Measurements from ENCODE around the gene ZNG1F. TPM values are rescaled to one million over a fixed set of nuclear protein-coding genes. Genes with fewer than 3 reads are reported as not detected.
"Not testable (repeated sequence)": the region's sequence is repeated elsewhere in the genome, so short reads cannot be mapped to it uniquely, and the experiment has no call there.

ZNG1F gene
- total and polyA plus RNA-seq, 2 experiments from 2014 or later, result 13.3 to 14.0 TPM

DNA sequence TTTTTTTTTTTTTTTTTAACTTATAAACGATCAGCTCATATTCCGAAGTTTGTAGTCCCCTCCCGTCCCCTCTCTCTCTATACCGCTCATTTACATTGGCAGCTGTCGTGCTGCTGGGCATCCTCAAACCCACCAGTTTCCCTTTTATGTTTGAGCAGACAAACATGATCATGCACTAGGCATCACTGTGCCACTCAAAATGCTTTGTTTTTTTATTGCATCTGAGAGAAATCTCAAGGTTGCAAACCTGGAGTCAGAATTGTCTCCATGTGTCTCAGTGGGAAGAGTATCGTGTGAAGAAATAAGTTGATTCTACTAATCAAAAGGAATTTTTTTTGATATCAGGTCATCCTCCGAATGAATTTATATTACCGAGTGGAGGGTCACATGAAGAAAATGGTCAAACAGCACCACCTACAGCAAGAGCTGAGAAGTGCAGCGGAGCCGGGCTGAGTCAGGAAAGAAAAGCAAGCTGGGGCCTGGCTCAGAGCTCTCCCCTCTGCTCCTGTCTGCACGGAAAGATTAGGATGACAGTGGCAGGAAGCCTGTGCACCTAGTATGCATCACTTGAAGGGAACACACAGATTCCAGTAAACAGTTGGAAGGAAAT, 100.6 kb downstream of the ZNG1F start:
- H3K4me1 ChIP-seq (ENCODE audit: insufficient read depth); H3K4me1 Mint-ChIP-seq; H3K27ac ChIP-seq (ENCODE audit: low read depth); H3K4me3 Mint-ChIP-seq; H2AFZ ChIP-seq; H3K4me2 ChIP-seq; H3K36me3 Mint-ChIP-seq (ENCODE audit: low read depth); H3K9me3 Mint-ChIP-seq; H3K4me3 ChIP-seq; H3K36me3 ChIP-seq (ENCODE audit: insufficient read depth); H3K9me2 ChIP-seq (ENCODE audit: insufficient read depth); DNase-seq (ENCODE audit: low spot score); H4K20me1 ChIP-seq (replicated peaks; ENCODE audit: insufficient read depth); H3K79me2 ChIP-seq (replicated peaks; ENCODE audit: insufficient read depth); H3K27ac Mint-ChIP-seq; H3F3A ChIP-seq (replicated peaks; ENCODE audit: low read depth): not testable (repeated sequence)
- TF ChIP-seq, protein P1, sequence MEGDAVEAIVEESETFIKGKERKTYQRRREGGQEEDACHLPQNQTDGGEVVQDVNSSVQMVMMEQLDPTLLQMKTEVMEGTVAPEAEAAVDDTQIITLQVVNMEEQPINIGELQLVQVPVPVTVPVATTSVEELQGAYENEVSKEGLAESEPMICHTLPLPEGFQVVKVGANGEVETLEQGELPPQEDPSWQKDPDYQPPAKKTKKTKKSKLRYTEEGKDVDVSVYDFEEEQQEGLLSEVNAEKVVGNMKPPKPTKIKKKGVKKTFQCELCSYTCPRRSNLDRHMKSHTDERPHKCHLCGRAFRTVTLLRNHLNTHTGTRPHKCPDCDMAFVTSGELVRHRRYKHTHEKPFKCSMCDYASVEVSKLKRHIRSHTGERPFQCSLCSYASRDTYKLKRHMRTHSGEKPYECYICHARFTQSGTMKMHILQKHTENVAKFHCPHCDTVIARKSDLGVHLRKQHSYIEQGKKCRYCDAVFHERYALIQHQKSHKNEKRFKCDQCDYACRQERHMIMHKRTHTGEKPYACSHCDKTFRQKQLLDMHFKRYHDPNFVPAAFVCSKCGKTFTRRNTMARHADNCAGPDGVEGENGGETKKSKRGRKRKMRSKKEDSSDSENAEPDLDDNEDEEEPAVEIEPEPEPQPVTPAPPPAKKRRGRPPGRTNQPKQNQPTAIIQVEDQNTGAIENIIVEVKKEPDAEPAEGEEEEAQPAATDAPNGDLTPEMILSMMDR (conservative IDR thresholded peaks at IDR 0.05; ENCODE audit: low read depth in 2 of 2), result peak in 1 of 2 experiments; percentile 45; a peak in 2 of 4 replicates
- peaks cover 37% of the 10 kb centered on the region for H3K27me3 Mint-ChIP-seq (ENCODE audit: insufficient read depth, low read depth, poor library complexity)
- ATAC-seq, result peak; percentile 88
- H3K27me3 ChIP-seq (ENCODE audit: insufficient read depth), result peaks cover 74% of the 10 kb centered on the region

DNA sequence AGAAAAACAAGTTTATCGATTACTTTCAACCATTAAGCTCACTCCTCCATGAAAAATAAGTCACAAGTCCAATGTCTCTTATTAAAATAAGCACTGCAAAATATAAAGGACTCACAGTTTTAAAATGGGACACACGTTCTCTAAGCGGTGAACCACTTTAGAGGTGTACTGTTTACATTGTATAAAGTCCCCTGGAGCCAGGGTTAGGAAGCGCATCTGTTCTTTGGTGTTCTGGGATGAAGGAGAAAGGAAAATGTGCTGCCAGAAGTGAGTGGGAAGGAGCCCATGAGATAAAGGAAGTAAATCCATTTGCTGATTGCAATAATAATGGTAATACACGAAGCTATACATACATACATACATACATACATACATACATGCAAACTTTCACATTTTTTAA, 101.2 kb downstream of the ZNG1F start:
- not testable (repeated sequence) for H3K27ac ChIP-seq (ENCODE audit: low read depth); H3K36me3 ChIP-seq (ENCODE audit: insufficient read depth); H3K4me3 ChIP-seq; H3K4me1 Mint-ChIP-seq; H3F3A ChIP-seq (replicated peaks; ENCODE audit: low read depth); H3K4me1 ChIP-seq (ENCODE audit: insufficient read depth); H3K4me3 Mint-ChIP-seq; H3K79me2 ChIP-seq (replicated peaks; ENCODE audit: insufficient read depth); H3K9me2 ChIP-seq (ENCODE audit: insufficient read depth); H3K9me3 Mint-ChIP-seq; H2AFZ ChIP-seq; H4K20me1 ChIP-seq (replicated peaks; ENCODE audit: insufficient read depth); H3K4me2 ChIP-seq; H3K27ac Mint-ChIP-seq; H3K36me3 Mint-ChIP-seq (ENCODE audit: low read depth); DNase-seq (ENCODE audit: low spot score)
- peaks cover 33% of the 10 kb centered on the region for H3K27me3 Mint-ChIP-seq (ENCODE audit: insufficient read depth, low read depth, poor library complexity)
- H3K27me3 ChIP-seq (ENCODE audit: insufficient read depth), result peaks cover 75% of the 10 kb centered on the region
- ATAC-seq, result peak; percentile 56

DNA sequence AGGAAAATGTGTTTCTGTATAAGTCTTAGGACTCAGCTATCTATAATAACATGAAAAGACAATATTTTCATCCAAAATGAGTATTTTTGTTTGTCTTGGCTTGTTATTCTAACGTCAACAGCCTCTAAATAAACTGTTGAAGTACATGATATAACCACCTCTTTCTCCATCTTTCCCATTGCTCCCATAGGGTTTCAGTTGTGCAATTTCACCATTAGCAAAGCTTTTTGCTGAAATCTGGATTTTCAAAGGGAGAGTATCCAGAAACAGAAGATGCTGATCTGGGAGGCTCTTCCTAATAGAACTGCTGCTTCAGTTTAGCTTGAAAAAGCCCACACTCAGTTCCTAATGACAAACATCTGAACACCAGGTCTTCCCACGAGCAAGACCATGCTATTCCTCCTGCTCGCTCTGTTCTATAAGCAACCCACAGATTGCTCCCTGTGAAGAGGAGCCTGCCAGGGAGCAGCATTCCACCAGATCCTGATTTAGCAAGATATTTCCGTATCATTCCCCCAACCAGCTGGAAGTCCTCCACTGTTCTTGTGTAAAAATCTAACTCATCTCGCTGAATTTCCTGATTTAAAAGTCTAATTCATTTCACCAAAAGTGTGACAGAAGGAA, 101.8 kb downstream of the ZNG1F start:
- not testable (repeated sequence) for H3K79me2 ChIP-seq (replicated peaks; ENCODE audit: insufficient read depth); H3K27ac Mint-ChIP-seq; H3K4me3 Mint-ChIP-seq; DNase-seq (ENCODE audit: low spot score); H3K36me3 Mint-ChIP-seq (ENCODE audit: low read depth); H3K4me3 ChIP-seq; H3K4me1 Mint-ChIP-seq; H3K9me2 ChIP-seq (ENCODE audit: insufficient read depth); H3K27ac ChIP-seq (ENCODE audit: low read depth); H3K4me1 ChIP-seq (ENCODE audit: insufficient read depth); H3K36me3 ChIP-seq (ENCODE audit: insufficient read depth); ATAC-seq; H3K9me3 Mint-ChIP-seq; H2AFZ ChIP-seq; H3K4me2 ChIP-seq; H4K20me1 ChIP-seq (replicated peaks; ENCODE audit: insufficient read depth); H3F3A ChIP-seq (replicated peaks; ENCODE audit: low read depth)
- peaks cover 34% of the 10 kb centered on the region for H3K27me3 Mint-ChIP-seq (ENCODE audit: insufficient read depth, low read depth, poor library complexity)
- peaks cover 79% of the 10 kb centered on the region for H3K27me3 ChIP-seq (ENCODE audit: insufficient read depth)

DNA sequence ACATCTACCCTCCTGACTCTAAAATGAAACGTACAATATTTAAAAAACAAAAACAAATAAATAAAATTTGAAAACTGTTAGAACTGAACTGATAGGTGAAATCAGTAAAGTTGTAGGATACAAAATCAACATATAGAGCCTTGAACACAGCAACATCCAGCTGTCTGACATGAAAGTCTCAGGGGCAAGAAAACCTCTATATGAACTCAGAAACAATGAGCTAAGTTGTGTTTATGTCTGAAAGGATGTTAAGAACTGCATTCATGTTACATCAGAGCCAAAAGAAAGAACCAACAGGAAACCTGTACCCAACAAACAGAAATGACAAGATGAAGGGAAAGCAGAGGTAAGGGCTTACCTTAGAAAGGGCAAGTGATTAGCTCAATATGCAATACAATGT, 102.4 kb downstream of the ZNG1F start:
- H3K27me3 ChIP-seq (ENCODE audit: insufficient read depth), result peaks cover 85% of the 10 kb centered on the region
- H3K27ac Mint-ChIP-seq; H3K4me2 ChIP-seq; H3K27ac ChIP-seq (ENCODE audit: low read depth); DNase-seq (ENCODE audit: low spot score); H3K4me1 Mint-ChIP-seq; H3K9me2 ChIP-seq (ENCODE audit: insufficient read depth); H3K4me3 Mint-ChIP-seq; H3K4me3 ChIP-seq; H4K20me1 ChIP-seq (replicated peaks; ENCODE audit: insufficient read depth); H3K36me3 ChIP-seq (ENCODE audit: insufficient read depth); ATAC-seq; H2AFZ ChIP-seq; H3K4me1 ChIP-seq (ENCODE audit: insufficient read depth); H3K9me3 Mint-ChIP-seq; H3K79me2 ChIP-seq (replicated peaks; ENCODE audit: insufficient read depth); H3K36me3 Mint-ChIP-seq (ENCODE audit: low read depth); H3F3A ChIP-seq (replicated peaks; ENCODE audit: low read depth): not testable (repeated sequence)
- H3K27me3 Mint-ChIP-seq (ENCODE audit: insufficient read depth, low read depth, poor library complexity), result peaks cover 34% of the 10 kb centered on the region

DNA sequence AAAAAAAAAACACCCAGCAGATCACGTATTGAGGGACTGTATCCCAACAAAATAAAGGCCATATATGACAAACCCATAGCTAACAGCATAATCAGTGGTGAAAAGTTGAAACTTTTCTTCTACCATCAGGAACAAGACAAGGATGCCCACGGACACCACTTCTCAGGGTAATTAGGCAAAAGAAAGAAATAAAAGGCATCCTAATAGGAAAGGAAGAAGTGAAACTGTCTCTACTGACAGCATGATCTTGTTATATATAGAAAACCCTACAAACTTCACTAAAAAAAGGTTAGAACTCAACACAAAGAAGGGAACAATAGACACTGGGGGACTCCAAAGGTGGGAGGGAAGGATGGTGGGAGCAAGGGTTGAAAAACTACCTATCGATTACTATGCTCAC, 102.9 kb downstream of the ZNG1F start:
- not testable (repeated sequence) for H3K36me3 Mint-ChIP-seq (ENCODE audit: low read depth); DNase-seq (ENCODE audit: low spot score); ATAC-seq; H2AFZ ChIP-seq; H3K4me1 ChIP-seq (ENCODE audit: insufficient read depth); H3K9me2 ChIP-seq (ENCODE audit: insufficient read depth); H3K9me3 Mint-ChIP-seq; H3K4me3 Mint-ChIP-seq; H3K4me1 Mint-ChIP-seq; H3K4me2 ChIP-seq; H3K27ac ChIP-seq (ENCODE audit: low read depth); H3K4me3 ChIP-seq; H3F3A ChIP-seq (replicated peaks; ENCODE audit: low read depth); H3K27ac Mint-ChIP-seq; H3K79me2 ChIP-seq (replicated peaks; ENCODE audit: insufficient read depth); H4K20me1 ChIP-seq (replicated peaks; ENCODE audit: insufficient read depth); H3K36me3 ChIP-seq (ENCODE audit: insufficient read depth)
- H3K27me3 Mint-ChIP-seq (ENCODE audit: insufficient read depth, low read depth, poor library complexity), result peaks cover 34% of the 10 kb centered on the region
- peaks cover 83% of the 10 kb centered on the region for H3K27me3 ChIP-seq (ENCODE audit: insufficient read depth)

DNA sequence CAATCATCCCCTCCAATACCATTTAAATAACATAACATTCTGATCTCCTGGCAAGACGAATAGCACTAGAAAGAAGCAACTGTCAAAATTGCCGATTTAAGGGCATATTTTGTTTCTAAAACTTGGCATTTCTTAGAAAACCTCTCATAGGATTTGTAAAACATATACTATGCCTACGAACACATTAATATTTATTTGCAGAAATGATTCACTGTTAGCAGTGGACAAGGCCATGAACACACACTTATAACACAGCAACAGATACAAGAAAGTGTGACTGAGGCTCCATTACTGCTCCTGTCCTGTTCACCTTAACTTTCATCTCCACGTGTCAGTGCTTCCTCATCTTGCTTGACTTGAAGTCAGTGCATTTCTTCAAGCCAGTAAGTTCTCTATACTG, 106.8 kb downstream of the ZNG1F start:
- H3K27me3 Mint-ChIP-seq (ENCODE audit: insufficient read depth, low read depth, poor library complexity), result peaks cover 21% of the 10 kb centered on the region
- H2AFZ ChIP-seq; DNase-seq (ENCODE audit: low spot score); H3K27ac Mint-ChIP-seq; H3K79me2 ChIP-seq (replicated peaks; ENCODE audit: insufficient read depth); ATAC-seq; H3K36me3 ChIP-seq (ENCODE audit: insufficient read depth); H3K27ac ChIP-seq (ENCODE audit: low read depth); H3K4me3 Mint-ChIP-seq; H3K4me1 Mint-ChIP-seq; H4K20me1 ChIP-seq (replicated peaks; ENCODE audit: insufficient read depth); H3K36me3 Mint-ChIP-seq (ENCODE audit: low read depth); H3K4me2 ChIP-seq; H3K4me3 ChIP-seq; H3K9me3 Mint-ChIP-seq; H3F3A ChIP-seq (replicated peaks; ENCODE audit: low read depth); H3K9me2 ChIP-seq (ENCODE audit: insufficient read depth); H3K4me1 ChIP-seq (ENCODE audit: insufficient read depth): not testable (repeated sequence)
- peaks cover 82% of the 10 kb centered on the region for H3K27me3 ChIP-seq (ENCODE audit: insufficient read depth)

Measured in GM23338 (cell line).